ENCODE results near the gene DIS3L2. TPM values are rescaled to one million over a fixed set of nuclear protein-coding genes. Genes with fewer than 3 reads are reported as not detected.

The DIS3L2 gene
- total RNA-seq, 1 donor = 30.7 TPM

DNA sequence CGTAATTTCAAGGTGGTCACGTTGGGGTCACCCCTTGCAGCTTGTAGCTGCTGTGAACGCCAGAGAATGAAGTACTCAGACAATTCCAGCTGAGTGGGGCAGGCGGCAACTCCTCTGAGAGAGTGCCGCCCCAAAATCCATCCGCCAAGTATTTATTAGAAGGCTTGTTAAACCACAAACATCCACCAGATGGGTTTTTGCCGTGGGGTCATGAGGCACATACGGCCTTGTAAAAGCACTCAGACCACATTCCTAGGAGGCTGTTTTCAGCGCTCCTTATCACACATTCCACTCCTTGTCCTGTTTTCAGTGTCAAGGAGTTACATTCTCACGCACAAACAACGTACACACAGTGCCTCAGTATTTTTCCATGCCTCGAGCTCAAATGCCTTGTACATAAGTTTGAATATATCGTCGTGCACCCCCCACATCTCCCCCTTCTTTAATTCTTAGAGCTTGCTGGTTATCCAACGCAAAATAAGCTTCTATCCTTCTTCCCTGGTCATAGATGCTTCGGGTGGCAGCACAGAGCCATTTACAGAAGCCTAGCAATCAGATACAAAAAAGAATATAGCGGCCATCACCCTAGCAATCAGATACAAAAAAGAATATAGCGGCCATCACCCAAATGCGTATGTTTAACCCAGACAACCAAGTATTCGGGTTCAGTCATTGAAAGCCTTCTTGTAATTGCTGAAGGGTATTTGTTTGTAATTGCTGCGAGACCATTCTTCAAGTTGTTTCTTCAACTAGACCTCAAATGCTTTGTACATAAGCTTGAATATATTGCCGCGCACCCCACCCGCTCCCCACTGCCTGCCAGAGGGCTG lies 424.4 kb downstream of the DIS3L2 start:
- peak overlapping the region; percentile 50 for H3K4me3 ChIP-seq (ENCODE audit: low read depth, low read length)
- peak; percentile 99 for DNase-seq (ENCODE audit: low read depth)
- TF ChIP-seq, protein P1, sequence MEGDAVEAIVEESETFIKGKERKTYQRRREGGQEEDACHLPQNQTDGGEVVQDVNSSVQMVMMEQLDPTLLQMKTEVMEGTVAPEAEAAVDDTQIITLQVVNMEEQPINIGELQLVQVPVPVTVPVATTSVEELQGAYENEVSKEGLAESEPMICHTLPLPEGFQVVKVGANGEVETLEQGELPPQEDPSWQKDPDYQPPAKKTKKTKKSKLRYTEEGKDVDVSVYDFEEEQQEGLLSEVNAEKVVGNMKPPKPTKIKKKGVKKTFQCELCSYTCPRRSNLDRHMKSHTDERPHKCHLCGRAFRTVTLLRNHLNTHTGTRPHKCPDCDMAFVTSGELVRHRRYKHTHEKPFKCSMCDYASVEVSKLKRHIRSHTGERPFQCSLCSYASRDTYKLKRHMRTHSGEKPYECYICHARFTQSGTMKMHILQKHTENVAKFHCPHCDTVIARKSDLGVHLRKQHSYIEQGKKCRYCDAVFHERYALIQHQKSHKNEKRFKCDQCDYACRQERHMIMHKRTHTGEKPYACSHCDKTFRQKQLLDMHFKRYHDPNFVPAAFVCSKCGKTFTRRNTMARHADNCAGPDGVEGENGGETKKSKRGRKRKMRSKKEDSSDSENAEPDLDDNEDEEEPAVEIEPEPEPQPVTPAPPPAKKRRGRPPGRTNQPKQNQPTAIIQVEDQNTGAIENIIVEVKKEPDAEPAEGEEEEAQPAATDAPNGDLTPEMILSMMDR (IDR thresholded peaks at IDR 0.05; ENCODE audit: insufficient read depth, low read depth, low read length) = peak; percentile 3

DNA sequence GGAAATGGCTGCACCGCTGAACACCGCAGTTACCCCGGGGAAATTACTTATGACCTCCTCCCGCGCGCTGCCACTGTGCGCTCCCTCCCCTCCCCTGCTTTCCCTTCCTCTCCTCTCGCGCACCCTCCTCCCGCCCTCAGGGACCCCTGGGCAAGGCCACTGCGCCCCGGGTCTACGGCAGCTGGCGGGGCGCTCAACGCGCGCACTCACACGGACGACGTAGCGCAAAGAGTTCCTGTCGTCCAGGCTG lies 424.9 kb downstream of the DIS3L2 start:
- peak overlapping the region; percentile 50 for H3K4me3 ChIP-seq (ENCODE audit: low read depth, low read length)
- TF ChIP-seq, protein P1 (IDR thresholded peaks at IDR 0.05; ENCODE audit: insufficient read depth, low read depth, low read length) = no peak
- peak; percentile 61 for DNase-seq (ENCODE audit: low read depth)

Small RNA genes within 50 kb of the gene (small RNA-seq; reads per million reads assigned to genes)
- not detected for gene AC068134.3
- gene AC068134.4 = not detected
- gene MIR562 = not detected

Other genes with a start within 250 kb of the DIS3L2 start
- 17.7 and 24.6 TPM in 2 replicates for gene PDE6D, start 180.4 kb upstream of the DIS3L2 start, total RNA-seq
- 22.2 and 23.7 TPM in 2 replicates for gene COPS7B, start 175.3 kb upstream of the DIS3L2 start, total RNA-seq
- not detected in 2 replicates for gene NPPC, start 35.3 kb upstream of the DIS3L2 start, total RNA-seq

Data from fibroblast of villous mesenchyme (primary cell).